Breast epithelium (tissue), 3 donors: ENCODE measurements around the gene GSTA4.

Experiments
- CTCF ChIP-seq, 3 donors: fragments of 450-650 bp; IDR thresholded peaks; one replicate each; pipeline ENCODE4 v1.5.1; 2016 to 2017; ENCODE audit warnings: antibody characterized with exemption in 3 of 3, mild to moderate bottlenecking in 3 of 3, moderate library complexity in 3 of 3
- POLR2A ChIP-seq: fragments of 450-650 bp; IDR thresholded peaks from one replicate; pipeline ENCODE4 v1.6.1; 2016; ENCODE audit warnings: antibody characterized with exemption, mild to moderate bottlenecking, moderate library complexity
- POLR2AphosphoS5 ChIP-seq, 3 donors: sonication (generic); formaldehyde crosslinking; IDR thresholded peaks; one replicate each; pipeline ENCODE4 v1.6.1; 2017; ENCODE audit warnings: antibody characterized with exemption in 3 of 3

- TF ChIP-seq POLR2A (no peak), POLR2AphosphoS5 (IDR thresholded peaks at IDR 0.05) (no peak), CTCF (IDR thresholded peaks at IDR 0.05) (no peak)
Measured at GRCh38 chr6:53014744-53015143, 19.7 kb upstream of the GSTA4 start.
